PC-3 (cell line): Measurements from ENCODE around the gene WNT3. TPM values are rescaled to one million over a fixed set of nuclear protein-coding genes. Genes with fewer than 3 reads are reported as not detected.

Experiments
- ATAC-seq: fragments of 200-7000 bp; cut with Tn5 transposase; 2 replicates; pipeline ENCODE4 v1.9.1; 2020; ENCODE audit warnings: mild to moderate bottlenecking, moderate library complexity
- BruUV-seq: library from RNA; stranded (reverse); fragments of 400-500 nt; replicated peaks from 2 replicates; lab custom pipeline; 2021; lab: Mats Ljungman, UMichigan
- CTCF ChIA-PET: fragments of 300-600 bp; sonication (Branson Sonifier 250); formaldehyde crosslinking; loops from one replicate; lab custom pipeline; 2022; ENCODE audit warnings: antibody characterized with exemption; lab: Charles Lee
- POLR2A ChIA-PET: fragments of 300-600 bp; sonication (Branson Sonifier 250); formaldehyde crosslinking; loops from one replicate; lab custom pipeline; 2022; ENCODE audit warnings: antibody characterized with exemption; ENCODE audit not compliant: unreplicated experiment; lab: Charles Lee
- DNase-seq: peaks from one replicate; pipeline ENCODE4 v3.0.0-alpha.2; 2015
- H2AFZ ChIP-seq: fragments of 300-600 bp; sonication (generic); 2 replicates; pipeline ENCODE4 v1.6.0; 2016; ENCODE audit warnings: antibody characterized with exemption, low read length
- H3F3A ChIP-seq: fragments of 300-600 bp; sonication (generic); one replicate; pipeline ENCODE4 v1.6.0; 2017; ENCODE audit warnings: antibody characterized with exemption, low read length, control low read depth, mild to moderate bottlenecking; ENCODE audit not compliant: unreplicated experiment
- H3K27ac ChIP-seq: fragments of 300-600 bp; sonication (generic); 2 replicates; pipeline ENCODE4 v1.5.1; 2016; ENCODE audit warnings: mild to moderate bottlenecking, low read length
- H3K27me3 ChIP-seq: fragments of 300-600 bp; sonication (generic); 2 replicates; pipeline ENCODE4 v1.6.1; 2016; ENCODE audit warnings: low read length, mixed read lengths
- H3K36me3 ChIP-seq: fragments of 300-600 bp; sonication (generic); 2 replicates; pipeline ENCODE4 v1.6.1; 2016; ENCODE audit warnings: low read depth, mixed run types, low read length, mixed read lengths
- H3K4me1 ChIP-seq: fragments of 300-600 bp; sonication (generic); 2 replicates; pipeline ENCODE4 v1.5.1; 2016; ENCODE audit warnings: low read length; ENCODE audit not compliant: insufficient read depth
- H3K4me2 ChIP-seq: fragments of 300-600 bp; sonication (generic); 2 replicates; pipeline ENCODE4 v1.6.0; 2016; ENCODE audit warnings: low read length
- H3K4me3 ChIP-seq: fragments of 300-600 bp; sonication (generic); 2 replicates; pipeline ENCODE4 v1.5.1; 2016; ENCODE audit warnings: mild to moderate bottlenecking, low read length, mixed read lengths
- H3K79me2 ChIP-seq: fragments of 300-600 bp; sonication (generic); 2 replicates; pipeline ENCODE4 v1.6.1; 2017; ENCODE audit warnings: low read length, mixed read lengths
- H3K9ac ChIP-seq: fragments of 300-600 bp; sonication (generic); 2 replicates; pipeline ENCODE4 v1.6.0; 2016; ENCODE audit warnings: mild to moderate bottlenecking, low read length
- H3K9me2 ChIP-seq: fragments of 300-600 bp; sonication (generic); replicated peaks from 2 replicates; pipeline ENCODE4 v1.6.1; 2016; ENCODE audit warnings: mixed run types, low read length, mixed read lengths
- H3K9me3 ChIP-seq: fragments of 300-600 bp; sonication (generic); 2 replicates; pipeline ENCODE4 v1.6.1; 2016; ENCODE audit warnings: low read length, mixed read lengths
- H4K20me1 ChIP-seq: fragments of 300-600 bp; sonication (generic); 2 replicates; pipeline ENCODE4 v1.6.1; 2016; ENCODE audit warnings: low read length, mixed read lengths
- EZH2 ChIP-seq: fragments of 300-600 bp; sonication (generic); IDR thresholded peaks from one replicate; pipeline ENCODE4 v1.6.1; 2017; ENCODE audit warnings: antibody characterized with exemption, mild to moderate bottlenecking, low read length; ENCODE audit not compliant: unreplicated experiment
- EZH2phosphoT487 ChIP-seq: fragments of 300-600 bp; sonication (generic); IDR thresholded peaks from 2 replicates; pipeline ENCODE4 v1.6.1; 2018; ENCODE audit warnings: mild to moderate bottlenecking, antibody characterized with exemption, low read length, borderline replicate concordance
- intact Hi-C: fragments of 100-400 bp; cut with micrococcal nuclease; formaldehyde crosslinking; loops from 2 replicates; pipeline ENCODE4 v1.9.0; 2023
- total RNA-seq: library from RNA; depleted of rRNA; stranded (reverse); fragments of >200 nt; gene quantifications from 2 replicates; pipeline ENCODE4 v1.2.3, GENCODE V29; 2014
- TF ChIP-seq, protein P1 (sequence below): fragments of 300-600 bp; sonication (generic); conservative IDR thresholded peaks from 2 replicates; pipeline ENCODE4 v1.5.1; 2017; ENCODE audit warnings: antibody characterized with exemption, low read depth, mild to moderate bottlenecking, low read length

The WNT3 gene
- total RNA-seq, 1 experiment from 2014 or later, result 4.9 TPM

DNA sequence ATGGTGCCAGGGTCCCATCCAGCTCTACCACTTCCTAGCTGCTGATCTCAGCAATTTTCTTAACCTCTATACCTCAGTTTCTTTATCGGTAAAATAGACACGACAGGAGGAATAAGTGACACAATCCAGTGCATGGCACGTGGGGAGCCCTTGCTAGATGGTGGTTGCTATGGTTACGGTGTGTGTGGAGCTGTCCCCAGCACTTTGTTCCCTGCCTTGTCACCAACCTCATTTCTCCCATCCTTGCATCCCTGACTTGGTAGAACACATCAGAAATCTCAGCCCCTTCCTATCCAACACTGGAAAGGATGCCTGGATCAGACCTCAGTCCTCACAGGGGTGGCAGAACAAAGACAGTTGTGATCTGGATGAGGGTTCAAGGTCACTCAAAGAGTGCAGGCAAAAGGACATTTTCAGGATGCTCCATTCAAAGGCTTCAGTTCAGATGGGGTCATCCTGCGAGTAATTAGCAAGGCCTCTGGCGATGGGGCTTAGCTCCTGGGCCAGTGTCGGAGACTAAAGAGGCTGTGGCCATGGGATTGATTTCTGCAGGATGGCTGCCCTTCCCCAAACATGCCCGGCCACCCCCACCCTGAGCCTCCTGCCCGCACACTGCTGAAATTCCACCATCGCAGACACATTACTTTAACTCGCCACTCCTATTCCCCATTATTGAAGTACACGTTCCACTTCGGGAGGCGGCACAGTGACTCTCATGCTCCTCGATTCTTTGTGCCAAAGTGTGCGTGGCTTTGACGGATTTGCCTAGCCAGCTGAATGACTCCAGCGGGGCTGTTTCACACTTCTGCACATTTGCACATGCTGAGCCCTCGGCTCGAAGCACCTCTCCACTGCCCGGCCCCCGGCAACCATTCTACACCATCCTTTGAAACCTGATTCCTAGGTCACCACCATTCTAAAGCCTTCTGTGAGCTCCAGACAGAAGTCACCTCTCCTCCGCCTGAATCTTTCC is 40.3 kb downstream of the WNT3 start:
- CTCF ChIA-PET, result no interaction called here
- no peak overlapping the region for H2AFZ ChIP-seq
- H3K9me2 ChIP-seq, result no peaks in the 10 kb centered on the region
- H3K4me3 ChIP-seq, result no peak overlapping the region
- TF ChIP-seq EZH2phosphoT487 (no peak), EZH2 (no peak)
- TF ChIP-seq, protein P1, sequence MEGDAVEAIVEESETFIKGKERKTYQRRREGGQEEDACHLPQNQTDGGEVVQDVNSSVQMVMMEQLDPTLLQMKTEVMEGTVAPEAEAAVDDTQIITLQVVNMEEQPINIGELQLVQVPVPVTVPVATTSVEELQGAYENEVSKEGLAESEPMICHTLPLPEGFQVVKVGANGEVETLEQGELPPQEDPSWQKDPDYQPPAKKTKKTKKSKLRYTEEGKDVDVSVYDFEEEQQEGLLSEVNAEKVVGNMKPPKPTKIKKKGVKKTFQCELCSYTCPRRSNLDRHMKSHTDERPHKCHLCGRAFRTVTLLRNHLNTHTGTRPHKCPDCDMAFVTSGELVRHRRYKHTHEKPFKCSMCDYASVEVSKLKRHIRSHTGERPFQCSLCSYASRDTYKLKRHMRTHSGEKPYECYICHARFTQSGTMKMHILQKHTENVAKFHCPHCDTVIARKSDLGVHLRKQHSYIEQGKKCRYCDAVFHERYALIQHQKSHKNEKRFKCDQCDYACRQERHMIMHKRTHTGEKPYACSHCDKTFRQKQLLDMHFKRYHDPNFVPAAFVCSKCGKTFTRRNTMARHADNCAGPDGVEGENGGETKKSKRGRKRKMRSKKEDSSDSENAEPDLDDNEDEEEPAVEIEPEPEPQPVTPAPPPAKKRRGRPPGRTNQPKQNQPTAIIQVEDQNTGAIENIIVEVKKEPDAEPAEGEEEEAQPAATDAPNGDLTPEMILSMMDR, result no peak
- no peak overlapping the region for H3K9ac ChIP-seq
- H3K27ac ChIP-seq, result no peak overlapping the region
- H3K79me2 ChIP-seq, result no peaks in the 10 kb centered on the region
- H3K36me3 ChIP-seq, result no peaks in the 10 kb centered on the region
- POLR2A ChIA-PET, result no interaction called here
- no peaks in the 10 kb centered on the region for H4K20me1 ChIP-seq
- H3K4me2 ChIP-seq, result no peak overlapping the region
- ATAC-seq (no peak), DNase-seq (no peak)
- H3K9me3 ChIP-seq, result no peaks in the 10 kb centered on the region
- 0 out of 2 replicates have a peak, but pooled peaks cover 7% of the 10 kb centered on the region for H3K4me1 ChIP-seq
- intact Hi-C loops, result no loop called here
- H3K27me3 ChIP-seq, result no peaks in the 10 kb centered on the region
- BruUV-seq, result no TSS peak
- no peaks in the 10 kb centered on the region for H3F3A ChIP-seq

DNA sequence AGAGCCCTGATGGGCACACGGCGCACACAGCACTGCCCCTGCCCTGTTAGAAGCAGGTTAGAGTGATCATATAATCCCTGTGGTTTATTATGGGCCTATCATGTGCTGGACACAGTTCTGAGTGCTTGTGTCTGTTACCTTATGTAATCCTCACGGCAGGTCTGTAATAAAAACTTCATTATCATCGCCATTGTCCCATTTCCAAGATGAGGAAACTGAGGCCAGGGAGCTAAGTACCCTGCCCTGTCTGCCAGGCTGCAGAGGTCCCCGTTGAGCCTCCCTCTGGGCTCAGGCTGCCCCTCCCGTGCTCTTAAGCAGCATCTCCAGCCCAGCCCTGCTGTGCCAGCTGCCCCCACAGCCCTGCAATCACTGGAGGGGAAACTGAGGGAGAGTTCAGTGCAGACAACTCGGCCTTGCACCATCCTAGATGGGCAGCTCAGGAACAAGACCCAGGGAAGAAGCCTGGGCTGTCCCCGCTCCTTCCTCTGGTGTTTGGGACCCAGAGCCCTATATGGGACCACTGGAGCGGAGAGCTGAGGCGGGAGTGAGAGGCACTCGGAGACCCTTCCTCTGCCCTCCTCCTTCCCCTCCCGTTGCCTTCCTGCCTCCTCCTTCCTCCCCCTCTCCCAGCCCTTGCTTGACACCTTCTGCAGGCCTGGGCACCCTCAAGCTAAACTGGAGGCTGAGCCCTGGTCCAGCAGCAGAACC is 42.0 kb downstream of the WNT3 start:
- no peaks in the 10 kb centered on the region for H3K9me3 ChIP-seq
- no peak for ATAC-seq
- intact Hi-C loops, result no loop called here
- no peak overlapping the region for H2AFZ ChIP-seq
- H3K9me2 ChIP-seq, result no peaks in the 10 kb centered on the region
- peaks cover 7% of the 10 kb centered on the region; the same call in 1 of the 2 replicates for H3K4me1 ChIP-seq
- H3K79me2 ChIP-seq, result no peaks in the 10 kb centered on the region
- no peak overlapping the region for H3K4me2 ChIP-seq
- ChIA-PET CTCF (no interaction called here), POLR2A (no interaction called here)
- no peaks in the 10 kb centered on the region for H3F3A ChIP-seq
- no peak for DNase-seq
- H3K36me3 ChIP-seq, result no peaks in the 10 kb centered on the region
- no peaks in the 10 kb centered on the region for H3K27me3 ChIP-seq
- H3K9ac ChIP-seq, result no peak overlapping the region
- TF ChIP-seq EZH2phosphoT487 (no peak), EZH2 (no peak)
- TF ChIP-seq, protein P1, result no peak
- no peak overlapping the region for H3K4me3 ChIP-seq
- no peak overlapping the region for H3K27ac ChIP-seq
- BruUV-seq, result no TSS peak
- H4K20me1 ChIP-seq, result no peaks in the 10 kb centered on the region
